Stimulated activated CD8-positive, alpha-beta memory T cell treated with anti-CD3 and anti-CD28 coated beads, Interleukin-12 subunit alpha, Interleukin-12 subunit beta, amount 100 ng/mL, for 4 hours (primary cell): ENCODE results near the gene KCTD1.

Experiments
- DNase-seq: peaks from one replicate; pipeline ENCODE4 v3.0.0-alpha.2; 2020; ENCODE audit warnings: low read depth

KCTD1 gene

DNA sequence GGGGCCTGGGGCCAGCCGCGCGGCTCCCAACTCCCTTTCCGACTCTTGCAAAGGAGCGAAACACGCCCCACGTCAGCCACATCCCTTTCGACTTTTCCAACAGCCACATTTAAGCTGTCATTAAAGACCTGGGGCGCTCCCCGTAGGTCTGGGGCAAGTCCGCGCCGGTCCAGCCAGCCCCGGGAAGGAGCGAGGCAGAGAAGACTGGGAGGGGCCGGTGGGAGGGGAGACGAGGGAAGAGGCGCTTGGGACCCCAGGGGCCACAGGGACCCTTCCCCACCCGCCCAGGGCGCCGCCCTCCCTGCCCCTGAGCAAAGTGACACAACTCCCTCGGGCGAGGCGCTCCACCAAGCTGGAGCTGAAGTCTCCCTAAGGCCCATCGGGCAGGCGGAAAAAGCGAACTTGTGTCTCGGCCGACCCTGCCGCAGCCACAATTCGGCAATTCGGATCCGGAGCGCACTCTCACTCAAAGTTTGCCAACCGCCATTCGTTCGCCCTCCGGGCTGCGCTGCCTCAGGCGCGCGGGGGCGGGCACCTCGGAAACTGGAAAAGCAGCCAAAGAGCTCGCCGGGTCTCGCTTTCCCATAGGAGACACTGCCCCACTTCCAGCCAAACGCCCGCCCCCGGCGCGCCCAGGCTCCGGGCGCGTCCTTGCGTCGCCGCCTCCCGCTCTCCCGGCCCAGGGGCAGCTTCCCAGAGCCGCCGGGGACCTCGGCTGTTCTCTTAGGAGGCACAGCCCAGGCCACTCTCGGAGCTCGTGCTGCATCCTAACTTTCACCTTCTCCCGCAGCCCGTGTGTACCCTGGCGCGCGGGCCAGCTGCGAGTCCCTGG, 1.1 kb upstream of the KCTD1 start:
- DNase-seq: no peak

- peak; percentile 24 for DNase-seq
Measured at GRCh38 chr18:26547646-26548414, 523 bp downstream of the KCTD1 start.

- DNase-seq: no peak
Measured at GRCh38 chr18:26546875-26547645, 1.3 kb downstream of the KCTD1 start.

GRCh38 chr18:26546170-26546874, 2.0 kb downstream of the KCTD1 start:
- no peak for DNase-seq

DNA sequence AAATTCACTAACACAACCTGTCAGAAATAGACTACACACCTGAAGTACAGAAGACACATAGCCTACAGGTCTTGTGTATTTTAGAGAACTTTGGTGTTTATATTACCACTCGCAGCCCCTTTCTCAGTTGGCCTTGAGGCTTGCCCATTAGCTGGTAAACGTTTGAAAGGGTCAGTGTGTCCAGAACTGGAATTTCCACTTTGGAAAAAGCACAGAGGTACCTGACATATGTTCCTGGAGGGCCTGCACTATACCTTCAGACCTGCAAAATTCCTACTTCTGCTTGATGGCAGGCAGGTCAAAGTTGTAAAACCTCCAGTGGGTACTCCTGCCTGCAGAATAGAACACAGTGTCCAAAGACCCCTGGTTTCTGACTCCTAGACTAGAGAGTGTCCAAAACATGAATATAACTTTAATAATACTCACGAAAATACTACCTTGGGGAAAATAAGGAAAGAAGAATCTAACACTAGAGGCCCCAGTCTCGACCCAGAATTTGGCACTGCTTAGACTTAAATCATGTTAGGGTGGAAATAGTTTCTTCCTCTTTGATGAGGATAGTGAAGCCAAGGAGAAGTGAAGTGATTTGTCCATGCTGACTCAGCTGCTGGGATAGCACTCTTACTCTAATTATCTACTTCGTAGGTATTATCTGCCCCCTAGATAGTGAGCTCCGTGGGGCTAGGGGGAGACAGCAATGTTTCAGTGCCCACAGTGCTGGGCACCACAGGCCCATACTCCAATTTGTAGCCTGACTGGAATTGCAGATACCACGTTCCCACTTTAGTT, 2.8 kb downstream of the KCTD1 start:
- DNase-seq: no peak

DNA sequence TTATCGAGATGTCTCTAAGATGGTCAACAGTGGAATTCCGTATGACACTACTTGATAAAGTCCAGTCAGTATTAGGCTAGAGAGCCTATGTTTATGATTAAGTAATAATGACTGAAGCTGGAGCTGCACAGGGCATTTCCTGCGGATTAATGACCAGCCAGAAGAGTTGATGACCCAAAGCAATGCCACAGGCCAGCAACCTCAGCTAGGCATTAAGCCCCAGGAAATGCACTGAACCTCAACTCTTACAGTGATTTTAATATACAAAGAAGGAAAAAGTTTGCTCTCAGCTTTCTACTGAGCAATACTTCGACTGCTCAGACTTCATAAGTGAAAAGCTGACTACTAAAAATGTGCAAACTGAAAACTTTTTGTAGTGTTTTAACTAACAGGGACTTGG, 3.9 kb downstream of the KCTD1 start:
- DNase-seq: no peak

- DNase-seq: no peak
Measured at GRCh38 chr18:26543373-26543772, 5.0 kb downstream of the KCTD1 start.

GRCh38 chr18:26540043-26540628, 8.2 kb downstream of the KCTD1 start:
- no peak for DNase-seq

- no peak for DNase-seq
Measured at GRCh38 chr18:26538524-26538923, 9.8 kb downstream of the KCTD1 start.

- DNase-seq: no peak
Measured at GRCh38 chr18:26536664-26537063, 11.7 kb downstream of the KCTD1 start.

DNA sequence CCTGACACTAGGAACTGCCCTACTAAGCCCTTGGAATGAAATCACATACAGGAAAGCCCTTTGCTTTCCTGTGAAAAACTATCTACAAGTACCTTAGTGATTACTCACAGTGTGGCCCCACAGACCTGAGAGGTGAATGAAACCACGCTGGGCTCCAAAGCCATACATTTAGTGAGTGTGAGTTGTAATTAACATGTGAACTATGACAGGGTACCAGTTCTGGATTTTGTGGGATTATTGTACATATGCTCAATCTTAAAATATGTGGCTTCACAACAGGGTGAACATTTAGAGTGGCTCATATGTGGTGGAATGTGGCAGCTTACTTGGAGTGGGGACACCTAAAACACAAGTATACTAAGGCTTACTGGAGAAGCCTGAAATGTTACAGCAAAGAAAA, 12.3 kb downstream of the KCTD1 start:
- no peak for DNase-seq

GRCh38 chr18:26535630-26536029, 12.7 kb downstream of the KCTD1 start:
- DNase-seq: no peak

DNA sequence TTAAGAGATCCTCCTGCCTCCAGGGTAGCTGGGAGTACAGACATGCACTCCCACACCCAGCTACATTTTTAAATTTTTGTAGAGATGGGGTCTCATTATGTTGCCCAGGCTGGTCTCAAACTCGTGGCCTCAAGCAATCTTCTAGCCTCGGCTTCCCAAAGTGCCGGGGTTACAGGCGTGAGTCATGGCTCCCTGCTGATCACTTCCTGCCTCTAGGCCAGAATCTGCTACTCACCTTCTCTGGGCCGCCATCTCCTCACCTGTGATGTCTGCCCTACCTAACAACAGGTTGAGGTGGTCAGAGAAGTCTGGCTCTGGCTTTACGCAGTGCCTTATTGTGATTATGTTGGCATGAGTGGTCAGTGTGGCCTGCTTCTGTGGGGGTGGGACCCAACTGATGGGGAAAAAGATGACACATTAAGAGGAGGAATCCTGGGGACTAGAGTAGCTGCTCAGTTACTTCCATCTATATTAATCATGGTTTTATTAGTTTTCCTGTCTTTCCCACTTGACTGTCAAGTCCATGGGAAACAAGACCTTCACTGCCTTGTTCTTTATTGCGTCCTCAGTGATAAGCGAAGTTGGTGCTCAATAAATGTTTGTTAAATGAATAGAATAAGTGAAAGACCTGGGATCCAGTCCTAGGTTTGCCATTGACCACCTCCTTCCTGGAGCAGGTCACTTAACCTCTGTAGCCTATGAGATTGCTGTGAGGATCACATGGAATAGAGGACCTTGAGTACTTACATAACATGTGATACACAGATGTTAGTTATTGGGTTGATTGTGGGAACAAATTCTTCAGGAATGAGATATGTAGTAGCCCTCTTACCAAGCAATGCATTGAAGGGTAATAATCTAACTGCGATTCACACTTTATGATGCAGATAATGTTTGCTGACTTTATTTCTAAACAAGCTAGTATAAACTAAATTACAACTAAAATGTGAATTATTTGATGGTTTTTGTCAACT, 15.7 kb downstream of the KCTD1 start:
- DNase-seq: no peak

GRCh38 chr18:26531605-26532298, 16.6 kb downstream of the KCTD1 start:
- DNase-seq: no peak

DNA sequence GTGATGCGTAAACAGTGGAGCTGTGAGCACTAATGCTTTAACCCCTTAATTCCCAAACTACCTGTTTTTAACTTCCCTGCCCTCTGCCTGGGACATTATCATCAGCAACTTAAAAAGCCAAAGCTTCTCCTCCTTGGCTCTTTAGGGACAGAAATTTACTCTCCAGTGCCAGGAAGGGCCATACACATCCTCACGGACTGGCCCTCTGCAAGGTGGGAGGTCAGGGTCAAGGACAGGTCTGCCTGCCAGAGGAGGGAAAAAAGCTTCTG, 21.5 kb downstream of the KCTD1 start:
- no peak for DNase-seq

DNA sequence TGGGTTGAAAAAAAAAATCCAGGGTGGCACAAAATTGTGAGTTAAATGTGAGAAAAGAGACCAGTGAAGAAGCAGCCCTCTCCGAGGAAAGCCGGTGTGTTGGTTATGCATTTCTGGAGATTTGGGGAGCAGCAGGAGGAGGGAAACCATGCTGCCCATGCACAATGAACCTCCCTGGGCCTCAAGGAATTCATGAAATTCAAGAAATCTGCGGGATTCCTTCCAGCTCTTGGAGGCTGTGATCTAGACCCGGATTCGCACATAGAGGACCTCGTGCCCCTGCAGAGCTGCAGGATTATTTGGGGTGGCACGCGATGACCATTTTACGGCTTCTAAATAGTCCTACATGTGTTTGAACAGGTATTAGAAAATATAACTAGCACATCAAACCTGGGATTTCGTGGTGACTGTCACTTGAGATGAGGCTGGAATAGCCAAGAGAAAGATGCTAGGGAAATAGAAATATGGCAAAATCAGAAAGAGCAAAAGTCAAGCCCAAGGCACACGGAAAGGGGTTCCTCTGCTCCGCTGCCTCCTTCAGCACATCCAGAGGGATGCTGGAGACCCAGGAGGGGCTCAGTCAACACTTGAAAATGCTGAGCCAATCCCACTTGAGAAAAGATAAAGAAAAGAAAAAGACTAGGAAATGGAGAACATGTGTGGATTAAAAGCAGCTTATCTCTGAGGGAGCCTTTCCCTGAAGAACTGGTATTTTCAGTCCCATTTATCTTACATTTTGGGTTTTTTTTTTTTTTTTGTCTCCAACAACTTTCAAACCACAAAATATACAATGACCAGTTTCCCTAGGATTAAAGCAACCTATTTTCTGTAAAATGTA, 22.0 kb downstream of the KCTD1 start:
- DNase-seq: no peak

- DNase-seq: no peak
Measured at GRCh38 chr18:26524504-26525351, 23.6 kb downstream of the KCTD1 start.
